GM21447 (cell line): ENCODE data around the gene STX1B.
"Not testable (repeated sequence)": the region's sequence is repeated elsewhere in the genome, so short reads cannot be mapped to it uniquely, and the experiment has no call there.

ENCODE experiments used
- ATAC-seq: cut with Tn5 transposase; IDR thresholded peaks from one replicate; pipeline ENCODE4 v1.9.1; 2021; ENCODE audit not compliant: unreplicated experiment

The STX1B gene

GRCh38 chr16:31016018-31016417 lies 5.6 kb upstream of the STX1B start:
- no peak for ATAC-seq

- ATAC-seq = not testable (repeated sequence)
These were observed 2.9 kb upstream of the STX1B start for GRCh38 chr16:31013292-31013691.

DNA sequence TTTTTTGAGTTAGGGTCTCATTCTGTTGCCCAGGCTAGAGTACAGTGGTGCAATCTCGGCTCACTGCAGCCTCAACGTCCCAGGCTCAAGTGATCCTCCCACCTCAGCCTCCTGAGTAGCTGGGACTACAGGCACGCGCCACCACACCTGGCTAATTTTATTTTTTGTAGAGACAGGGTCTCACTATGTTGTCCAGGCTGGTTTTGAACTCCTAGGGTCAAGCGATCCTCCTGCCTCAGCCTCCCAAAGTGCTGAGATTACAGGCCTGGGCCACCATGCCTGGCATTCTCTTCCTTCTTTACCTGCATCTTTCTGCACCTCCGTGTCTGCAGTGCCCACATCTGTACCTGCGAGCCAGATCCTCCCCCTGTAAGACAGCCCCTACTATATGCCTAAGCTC lies 1.4 kb upstream of the STX1B start:
- not testable (repeated sequence) for ATAC-seq

GRCh38 chr16:31009894-31010584 lies 399 bp downstream of the STX1B start:
- ATAC-seq = no peak

- no peak for ATAC-seq
These were observed 1.3 kb downstream of the STX1B start for GRCh38 chr16:31009120-31009519.

DNA sequence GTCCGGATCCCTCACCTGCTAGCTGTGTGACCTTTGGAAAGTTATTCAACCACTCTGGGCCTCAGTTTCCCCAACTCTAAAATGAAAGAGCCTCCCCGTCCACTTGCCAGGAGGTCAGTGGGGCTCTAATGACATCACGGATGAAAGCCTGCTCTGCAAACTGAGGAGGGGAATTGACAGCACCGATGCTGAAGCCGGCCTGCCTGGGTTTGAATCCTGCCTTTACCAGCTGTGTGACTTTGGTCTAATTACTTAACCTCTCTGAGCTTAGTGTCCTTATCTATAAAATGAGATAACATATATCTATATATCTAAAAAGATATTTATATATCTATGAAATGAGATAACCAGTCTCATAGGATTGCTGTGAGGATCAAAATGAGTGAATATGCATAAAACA lies 1.9 kb downstream of the STX1B start:
- no peak for ATAC-seq

- no peak for ATAC-seq
These were observed 2.3 kb downstream of the STX1B start for GRCh38 chr16:31008149-31008548.

- no peak for ATAC-seq
These were observed 2.8 kb downstream of the STX1B start for GRCh38 chr16:31007684-31008083.

GRCh38 chr16:31006589-31006988 lies 3.8 kb downstream of the STX1B start:
- no peak for ATAC-seq

DNA sequence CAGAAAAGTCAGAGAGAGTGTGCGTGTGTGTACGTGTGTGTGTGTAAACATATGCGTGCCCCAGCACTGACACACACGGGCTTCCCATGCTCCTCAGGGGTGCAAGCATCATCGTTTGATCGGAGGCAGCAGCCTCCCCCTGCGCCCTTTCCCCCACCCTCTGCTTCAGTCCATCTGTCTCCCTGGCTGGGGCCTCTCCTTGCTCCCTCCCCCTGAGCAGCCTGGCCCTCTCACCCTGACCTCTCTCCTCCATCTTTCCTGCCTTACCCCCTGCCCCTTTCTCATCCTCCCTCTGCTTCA lies 4.4 kb downstream of the STX1B start:
- ATAC-seq = no peak

DNA sequence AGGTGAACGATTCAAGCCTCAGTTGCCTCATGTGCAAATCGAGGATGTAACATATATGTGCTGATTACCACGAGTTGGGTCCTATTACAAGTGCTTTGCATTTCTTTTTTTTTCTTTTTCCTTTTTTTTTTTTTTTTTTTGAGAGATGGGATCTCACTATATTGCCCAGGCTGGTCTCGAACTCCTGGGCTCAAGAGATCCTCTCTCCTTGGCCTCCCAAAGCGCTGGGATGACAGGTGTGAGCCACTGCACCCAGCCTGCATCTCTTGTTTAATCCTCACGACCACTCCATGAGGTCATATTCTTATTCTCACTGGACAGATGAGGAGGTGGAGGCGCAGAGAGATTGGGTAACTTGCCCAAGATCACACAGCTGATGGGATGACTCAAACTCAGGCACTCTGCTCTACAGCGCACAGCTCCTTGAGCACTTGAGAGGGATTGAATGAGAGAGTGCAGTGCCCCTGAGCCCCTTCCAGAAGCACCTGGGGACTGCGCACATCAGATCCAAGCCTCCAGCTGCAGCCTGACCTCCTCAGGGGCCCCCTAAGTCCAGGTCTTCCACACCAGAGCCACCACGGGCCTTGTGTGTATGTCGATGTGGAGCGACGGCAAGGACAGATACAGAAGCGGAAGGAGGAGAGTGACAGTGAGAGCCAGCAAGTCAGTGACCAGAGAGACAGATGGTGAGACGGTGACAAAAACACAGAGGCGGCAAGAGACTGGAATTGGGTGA lies 4.9 kb downstream of the STX1B start:
- no peak for ATAC-seq

GRCh38 chr16:31004658-31005057 lies 5.8 kb downstream of the STX1B start:
- ATAC-seq = no peak

DNA sequence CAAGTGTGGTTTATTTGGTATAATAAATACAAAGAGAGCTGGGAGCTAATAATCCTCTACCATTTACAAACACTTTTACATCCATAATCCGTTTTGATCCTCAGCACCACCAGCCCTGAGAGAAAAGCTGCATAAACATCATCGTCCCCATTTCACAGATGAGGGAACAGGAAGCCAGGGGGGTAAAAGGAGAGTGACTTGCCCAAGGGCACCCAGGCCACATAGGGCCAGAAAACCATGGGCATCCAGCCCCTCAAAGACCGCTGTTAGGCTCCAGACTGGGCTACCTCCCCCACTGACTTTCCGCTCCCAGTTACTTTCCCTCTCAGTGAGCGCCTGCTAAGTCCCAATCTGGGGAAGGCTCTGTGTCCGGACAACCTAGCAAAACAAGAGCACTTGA lies 6.7 kb downstream of the STX1B start:
- no peak for ATAC-seq

- ATAC-seq = no peak
These were observed 7.5 kb downstream of the STX1B start for GRCh38 chr16:31002862-31003341.

DNA sequence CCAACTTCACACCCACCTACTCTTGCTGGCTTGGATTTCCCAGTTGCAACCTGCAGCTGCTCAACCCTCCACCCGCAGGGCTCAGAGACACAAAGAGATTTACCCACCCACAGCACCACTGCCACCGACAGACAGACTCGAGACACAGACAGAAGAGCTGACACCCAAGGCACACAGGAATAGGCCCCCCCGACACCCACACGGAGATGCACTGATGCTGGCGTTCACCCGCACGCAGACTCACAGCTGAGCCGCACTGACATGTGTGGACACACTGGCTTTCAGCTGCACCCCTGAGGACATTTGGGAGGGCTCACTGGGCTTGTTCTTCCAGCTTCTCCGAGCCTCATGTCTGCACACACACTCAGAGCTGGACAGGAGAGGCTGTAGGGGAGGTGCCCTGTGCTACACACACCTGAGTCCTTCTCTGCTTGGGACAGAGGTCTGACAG lies 8.2 kb downstream of the STX1B start:
- no peak for ATAC-seq

- ATAC-seq = no peak
These were observed 8.8 kb downstream of the STX1B start for GRCh38 chr16:31001507-31002249.

- ATAC-seq = no peak
These were observed 9.6 kb downstream of the STX1B start for GRCh38 chr16:31000671-31001382.

DNA sequence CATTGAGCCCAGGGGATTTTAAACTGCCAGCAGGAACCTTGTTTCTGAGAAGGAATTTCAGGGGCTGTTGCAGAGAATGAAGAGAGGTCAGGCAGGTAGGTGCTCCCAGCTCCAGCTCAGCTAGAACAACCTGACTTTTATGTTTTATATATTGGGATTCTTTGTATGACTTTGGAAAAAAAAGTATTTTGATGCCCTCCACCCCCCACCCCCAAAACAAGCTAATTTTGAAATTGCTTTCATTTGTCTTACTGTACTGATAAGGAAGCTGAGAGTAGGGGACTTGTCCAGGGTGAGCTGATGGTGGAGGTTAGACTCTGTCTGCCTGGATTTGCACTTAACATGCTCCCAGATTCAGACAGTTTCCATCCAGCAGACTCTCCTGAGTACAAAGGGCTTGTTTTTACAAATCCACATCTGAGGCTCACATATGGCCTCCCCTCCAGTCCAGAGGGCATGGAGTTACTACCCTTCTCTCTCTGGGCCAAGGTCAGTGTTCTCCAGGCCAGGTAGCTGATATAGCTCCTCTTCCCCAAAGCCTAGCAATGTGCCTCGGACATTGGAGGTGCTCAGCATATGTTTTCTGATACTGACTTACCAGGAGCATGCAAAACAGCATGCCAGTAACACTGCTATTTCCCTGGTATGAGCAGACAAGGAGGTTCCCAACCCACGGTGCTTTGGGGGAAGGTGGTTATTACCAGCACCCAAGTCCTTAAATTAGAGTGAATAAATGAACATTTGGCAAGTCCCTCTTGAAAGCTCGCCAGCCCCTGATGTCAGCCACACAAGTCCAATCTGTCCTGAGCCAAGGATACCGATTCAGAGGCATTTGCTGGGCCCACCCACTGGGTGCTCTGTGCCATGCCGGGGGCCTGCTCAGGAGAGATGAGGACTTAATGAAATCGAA lies 11.3 kb downstream of the STX1B start:
- no peak for ATAC-seq

DNA sequence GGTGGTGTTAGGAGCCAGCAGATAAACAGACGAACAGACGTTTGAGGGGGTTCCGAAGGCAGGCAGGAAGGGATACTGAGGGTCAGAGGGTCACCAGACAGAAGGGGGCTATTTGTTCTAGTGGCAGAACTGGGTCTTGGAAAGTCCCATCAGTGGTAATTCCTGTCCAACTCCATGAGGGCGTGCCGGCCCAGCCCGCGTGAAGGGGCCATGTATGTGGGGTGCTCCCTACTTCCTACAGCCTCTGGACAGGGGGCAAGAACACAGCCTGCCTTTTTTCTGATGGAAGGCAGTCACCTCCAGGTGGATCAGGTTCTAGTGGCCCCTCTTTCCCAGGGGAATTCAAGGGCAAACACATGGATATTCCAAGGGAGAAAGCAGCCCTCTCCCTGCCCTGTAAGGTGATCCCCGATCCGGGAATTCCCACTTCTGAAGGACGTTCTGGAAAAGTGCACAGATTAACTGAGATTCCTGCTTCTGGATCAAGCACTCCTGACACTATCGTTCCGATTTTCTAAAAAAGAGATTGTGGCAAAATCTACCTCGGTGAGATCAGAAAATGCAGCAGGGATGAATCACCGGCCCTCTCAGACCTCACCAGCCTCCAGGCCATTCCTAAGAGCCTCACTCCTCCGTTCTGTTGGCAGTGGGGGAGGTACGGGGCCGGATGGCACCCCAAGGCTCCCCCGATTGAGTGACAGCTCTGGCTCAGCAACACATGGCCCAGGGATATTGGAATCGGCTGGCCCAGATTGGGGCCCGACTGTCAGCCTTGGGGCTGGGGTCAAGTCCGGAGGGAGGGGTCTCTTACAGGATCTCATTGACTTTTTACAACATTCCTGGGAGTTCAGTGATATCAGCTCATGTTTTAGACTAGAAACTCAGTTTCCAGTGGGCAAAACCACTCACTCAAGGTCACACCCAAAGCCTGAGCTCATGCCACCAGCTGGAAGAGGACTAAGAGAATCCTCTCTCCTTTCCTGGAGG lies 12.4 kb downstream of the STX1B start:
- no peak for ATAC-seq
